Stimulated activated CD4-positive, alpha-beta T cell treated with anti-CD3 and anti-CD28 coated beads, Interleukin-2, amount 100 ng/mL, for 48 hours (primary cell): ENCODE results near the gene SP9.
"Not testable (repeated sequence)": the region's sequence is repeated elsewhere in the genome, so short reads cannot be mapped to it uniquely, and the experiment has no call there.

Source experiments
- DNase-seq, 2 donors: peaks; one replicate each; pipeline ENCODE4 v3.0.0-alpha.2; 2020

The SP9 gene

DNA sequence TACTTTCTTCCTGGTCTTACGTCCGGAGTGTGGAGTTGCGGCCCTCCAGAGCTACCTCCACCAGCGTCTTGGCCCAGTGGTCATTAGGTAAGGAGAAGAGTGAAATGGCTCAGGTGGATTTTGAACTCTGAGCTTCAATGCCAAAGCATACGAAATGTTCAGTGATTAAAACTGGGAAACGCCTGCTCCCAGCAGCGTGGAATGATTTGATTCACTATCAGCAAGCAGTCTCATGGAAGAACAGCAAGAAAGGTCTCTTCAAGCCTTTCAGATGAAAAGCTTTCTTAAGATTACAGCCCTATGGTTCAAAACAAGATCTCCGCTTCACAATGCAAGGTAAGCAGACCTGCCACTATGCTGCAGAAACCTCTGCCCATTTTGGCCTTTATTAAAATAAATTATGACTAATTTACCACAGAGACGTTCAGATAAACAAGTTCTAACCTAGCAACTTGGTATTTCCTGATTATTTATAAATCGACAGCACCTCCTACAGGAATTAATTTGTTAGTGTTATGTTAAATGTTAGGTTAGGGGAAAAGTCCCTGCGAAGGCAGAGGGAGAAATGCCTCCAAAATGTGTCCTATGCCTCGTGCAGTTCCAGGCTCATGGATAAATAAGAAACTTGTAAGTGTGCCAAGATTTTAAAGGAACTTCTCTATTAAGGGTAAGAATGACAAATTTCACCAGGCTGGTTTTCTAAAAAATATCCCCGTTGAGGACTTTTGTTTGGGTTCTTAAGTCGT lies 10.1 kb downstream of the SP9 start:
- no peak for DNase-seq

- no peak for DNase-seq
Observed at GRCh38 chr2:174350018-174350417, 15.3 kb downstream of the SP9 start.

- no peak for DNase-seq
Observed at GRCh38 chr2:174350593-174351181, 15.9 kb downstream of the SP9 start.

GRCh38 chr2:174353004-174353403 lies 18.2 kb downstream of the SP9 start:
- DNase-seq: no peak

- no peak for DNase-seq
Observed at GRCh38 chr2:174356347-174356746, 21.6 kb downstream of the SP9 start.

- not testable (repeated sequence) for DNase-seq
Observed at GRCh38 chr2:174359663-174360062, 24.9 kb downstream of the SP9 start.

- no peak for DNase-seq
Observed at GRCh38 chr2:174362949-174363348, 28.2 kb downstream of the SP9 start.

- DNase-seq: not testable (repeated sequence)
Observed at GRCh38 chr2:174363492-174364225, 28.9 kb downstream of the SP9 start.

DNA sequence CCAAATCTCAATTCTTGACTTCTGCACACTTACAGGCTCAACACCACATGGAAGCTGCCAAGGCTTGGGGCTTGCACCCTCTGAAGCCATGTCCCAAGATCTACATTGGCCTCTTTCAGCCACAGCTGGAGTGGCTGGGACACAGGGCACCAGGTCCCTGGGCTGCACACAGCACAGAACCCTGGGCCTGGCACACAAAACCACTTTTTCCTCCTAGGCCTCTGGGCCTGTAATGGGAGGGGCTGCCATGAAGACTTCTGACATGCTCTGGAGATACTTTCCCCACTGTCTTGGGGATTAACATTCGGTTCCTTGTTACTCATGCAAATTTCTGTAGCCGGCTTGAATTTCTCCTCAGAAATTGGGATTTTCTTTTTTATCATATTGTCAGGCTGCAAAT lies 29.9 kb downstream of the SP9 start:
- no peak for DNase-seq

GRCh38 chr2:174365571-174365970 lies 30.8 kb downstream of the SP9 start:
- no peak for DNase-seq

GRCh38 chr2:174368691-174369090 lies 33.9 kb downstream of the SP9 start:
- DNase-seq: no peak

GRCh38 chr2:174376967-174377366 lies 42.2 kb downstream of the SP9 start:
- DNase-seq: no peak

DNA sequence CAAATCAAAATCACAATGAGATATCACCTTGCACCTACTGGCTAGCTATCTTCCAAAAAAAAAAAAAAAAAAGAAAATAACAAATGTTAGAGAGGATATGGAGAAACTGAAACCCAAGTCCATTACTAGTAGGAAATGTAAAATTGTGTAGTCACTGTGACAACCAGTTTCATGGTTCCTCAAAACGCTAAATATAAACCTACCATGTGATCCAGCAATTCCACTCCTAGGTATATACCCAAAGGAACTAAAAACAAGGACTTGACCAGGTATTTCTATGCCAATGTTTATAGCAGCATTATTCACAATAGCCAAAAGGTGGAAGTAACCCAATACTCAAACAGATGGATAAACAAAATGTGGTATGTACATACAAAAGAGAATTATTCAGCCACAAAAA lies 49.0 kb downstream of the SP9 start:
- DNase-seq: no peak

GRCh38 chr2:174385201-174385600 lies 50.4 kb downstream of the SP9 start:
- DNase-seq: no peak
